Brain microvascular endothelial cell (primary cell): ENCODE results near the gene ZNF805.
A peak's percentile ranks its signal among the peaks of the same experiment; 100 is the strongest.

ENCODE experiments used
- DNase-seq: peaks from one replicate; pipeline ENCODE4 v3.0.0-alpha.2; 2020
- H3K27ac ChIP-seq: fragments of 250-450 bp; sonication (Bioruptor Pico); 2 replicates; pipeline ENCODE4 v1.5.1; 2020; ENCODE audit warnings: mild to moderate bottlenecking, moderate library complexity
- H3K27me3 ChIP-seq: fragments of 250-450 bp; sonication (Bioruptor Pico); replicated peaks from 2 replicates; pipeline ENCODE4 v1.5.1; 2020; ENCODE audit warnings: mild to moderate bottlenecking
- H3K36me3 ChIP-seq: fragments of 250-450 bp; sonication (Bioruptor Pico); replicated peaks from 2 replicates; pipeline ENCODE4 v1.5.1; 2020; ENCODE audit warnings: mild to moderate bottlenecking
- H3K4me3 ChIP-seq: 2 replicates; pipeline ENCODE4 v1.5.1; 2011; ENCODE audit warnings: low read depth, mild to moderate bottlenecking, control low read depth, low read length, moderate library complexity
- in situ Hi-C: cut with HindIII; loops from 2 replicates; pipeline ENCODE4 v1.10.0; 2017; ENCODE audit warnings: low sequenced_read_pairs, low pct_ligation_motif_present
- TF ChIP-seq, protein P1 (sequence below): IDR thresholded peaks from 2 replicates; pipeline ENCODE4 v1.5.1; 2011; ENCODE audit warnings: low read depth, mild to moderate bottlenecking, moderate library complexity, low read length, control low read depth, inconsistent platforms; ENCODE audit errors: missing control alignments

ZNF805 gene

DNA sequence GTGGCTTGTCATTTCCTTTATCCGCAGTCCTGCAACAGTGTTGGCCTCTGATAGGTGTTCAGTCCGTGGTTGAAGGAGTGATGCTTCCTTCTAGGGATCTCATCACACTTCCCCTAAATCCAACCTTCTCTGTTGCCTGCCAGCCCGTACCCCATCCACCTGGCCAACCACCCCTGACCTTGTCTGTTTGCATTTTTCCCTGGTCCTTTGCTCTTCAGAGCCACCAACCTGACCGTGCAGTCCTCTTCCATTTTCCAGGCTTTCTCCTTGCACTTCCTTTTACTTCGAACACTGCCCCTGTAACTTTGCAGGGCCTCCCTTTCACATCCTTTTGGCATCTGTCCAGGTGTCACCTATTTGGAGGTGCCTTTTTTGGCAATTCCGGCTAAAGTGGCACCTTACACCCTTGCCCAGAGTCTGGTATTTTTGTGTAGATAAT lies 40.5 kb downstream of the ZNF805 start:
- H3K27me3 ChIP-seq, result no peaks in the 10 kb centered on the region
- TF ChIP-seq, protein P1, sequence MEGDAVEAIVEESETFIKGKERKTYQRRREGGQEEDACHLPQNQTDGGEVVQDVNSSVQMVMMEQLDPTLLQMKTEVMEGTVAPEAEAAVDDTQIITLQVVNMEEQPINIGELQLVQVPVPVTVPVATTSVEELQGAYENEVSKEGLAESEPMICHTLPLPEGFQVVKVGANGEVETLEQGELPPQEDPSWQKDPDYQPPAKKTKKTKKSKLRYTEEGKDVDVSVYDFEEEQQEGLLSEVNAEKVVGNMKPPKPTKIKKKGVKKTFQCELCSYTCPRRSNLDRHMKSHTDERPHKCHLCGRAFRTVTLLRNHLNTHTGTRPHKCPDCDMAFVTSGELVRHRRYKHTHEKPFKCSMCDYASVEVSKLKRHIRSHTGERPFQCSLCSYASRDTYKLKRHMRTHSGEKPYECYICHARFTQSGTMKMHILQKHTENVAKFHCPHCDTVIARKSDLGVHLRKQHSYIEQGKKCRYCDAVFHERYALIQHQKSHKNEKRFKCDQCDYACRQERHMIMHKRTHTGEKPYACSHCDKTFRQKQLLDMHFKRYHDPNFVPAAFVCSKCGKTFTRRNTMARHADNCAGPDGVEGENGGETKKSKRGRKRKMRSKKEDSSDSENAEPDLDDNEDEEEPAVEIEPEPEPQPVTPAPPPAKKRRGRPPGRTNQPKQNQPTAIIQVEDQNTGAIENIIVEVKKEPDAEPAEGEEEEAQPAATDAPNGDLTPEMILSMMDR, result no peak
- H3K27ac ChIP-seq, result peak overlapping the region; percentile 99
- in situ Hi-C loops, result no loop called here
- DNase-seq, result no peak
- H3K36me3 ChIP-seq, result peaks cover 24% of the 10 kb centered on the region
- peak overlapping the region; percentile 93 for H3K4me3 ChIP-seq

DNA sequence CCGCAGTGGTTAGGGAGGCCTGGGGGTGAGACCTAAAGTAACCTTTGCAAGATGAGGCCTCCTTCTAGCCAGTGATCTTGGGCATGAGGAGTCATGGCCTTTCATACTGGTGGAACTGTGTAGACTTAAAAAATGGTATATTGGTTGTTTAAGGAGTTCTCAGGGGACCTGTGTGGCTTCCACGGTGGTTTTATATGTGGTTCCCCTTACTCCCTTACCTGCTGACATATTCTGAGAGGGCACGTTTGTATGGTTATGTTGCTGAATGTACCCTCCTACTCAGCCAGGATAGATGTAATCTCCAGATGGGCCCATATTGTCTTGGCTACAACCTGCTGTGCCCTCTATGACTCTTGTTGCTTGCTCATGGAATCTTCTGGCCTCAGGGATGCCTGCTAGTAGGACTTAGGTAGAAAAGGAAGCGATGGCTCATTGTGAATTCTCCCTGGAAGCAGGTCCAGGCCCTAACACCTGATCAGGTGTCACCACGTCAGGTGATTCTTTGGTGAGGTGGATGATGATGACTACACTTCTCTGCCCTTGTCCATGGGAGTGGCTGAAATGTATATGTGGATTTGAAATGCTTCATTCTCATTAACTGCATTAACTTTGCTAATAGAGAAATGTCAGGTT lies 41.7 kb downstream of the ZNF805 start:
- Histone ChIP-seq H3K27me3 (no peaks in the 10 kb centered on the region), H3K36me3 (peaks cover 32% of the 10 kb centered on the region), H3K27ac (no peak overlapping the region), H3K4me3 (peak overlapping the region; percentile 27)
- in situ Hi-C loops, result no loop called here
- DNase-seq, result no peak
- TF ChIP-seq, protein P1, result no peak

DNA sequence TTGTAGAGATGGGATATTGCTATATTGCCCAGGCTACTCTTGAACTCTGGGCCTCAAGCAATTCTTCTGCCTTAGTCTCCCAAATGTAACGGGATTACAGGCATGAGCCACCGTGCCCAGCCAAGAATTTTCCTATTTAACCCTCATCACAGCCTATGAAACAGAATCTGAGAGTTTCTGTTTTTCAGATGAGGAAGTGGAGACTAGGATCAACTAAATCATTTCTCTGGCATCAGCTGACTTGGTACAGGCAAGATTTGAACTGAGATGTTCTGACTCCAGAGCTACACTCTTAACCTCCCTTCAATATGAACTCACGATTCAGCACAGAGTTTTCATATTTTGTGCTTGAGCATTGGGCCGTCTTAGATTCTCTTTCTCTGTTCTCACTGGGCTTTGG lies 47.9 kb downstream of the ZNF805 start:
- in situ Hi-C loops, result no loop called here
- Histone ChIP-seq H3K27me3 (no peaks in the 10 kb centered on the region), H3K27ac (no peak overlapping the region), H3K4me3 (no peak overlapping the region), H3K36me3 (peaks cover 90% of the 10 kb centered on the region)
- TF ChIP-seq, protein P1, result no peak
- no peak for DNase-seq

DNA sequence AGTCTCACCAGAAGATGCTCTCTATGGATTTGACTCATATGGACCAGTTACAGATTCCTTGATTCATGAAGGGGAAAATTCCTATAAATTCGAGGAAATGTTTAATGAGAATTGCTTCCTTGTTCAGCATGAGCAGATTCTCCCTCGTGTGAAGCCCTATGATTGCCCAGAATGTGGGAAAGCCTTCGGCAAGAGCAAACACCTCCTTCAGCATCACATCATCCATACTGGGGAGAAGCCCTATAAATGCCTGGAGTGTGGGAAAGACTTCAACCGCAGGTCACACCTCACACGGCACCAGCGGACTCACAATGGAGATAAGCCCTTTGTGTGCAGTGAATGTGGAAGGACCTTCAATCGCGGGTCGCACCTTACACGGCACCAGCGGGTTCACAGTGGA lies 50.5 kb downstream of the ZNF805 start:
- in situ Hi-C loops, result no loop called here
- H3K36me3 ChIP-seq, result peaks cover 78% of the 10 kb centered on the region
- TF ChIP-seq, protein P1, result no peak
- no peak for DNase-seq
- H3K27ac ChIP-seq, result no peak overlapping the region
- H3K27me3 ChIP-seq, result no peaks in the 10 kb centered on the region
- no peak overlapping the region for H3K4me3 ChIP-seq

DNA sequence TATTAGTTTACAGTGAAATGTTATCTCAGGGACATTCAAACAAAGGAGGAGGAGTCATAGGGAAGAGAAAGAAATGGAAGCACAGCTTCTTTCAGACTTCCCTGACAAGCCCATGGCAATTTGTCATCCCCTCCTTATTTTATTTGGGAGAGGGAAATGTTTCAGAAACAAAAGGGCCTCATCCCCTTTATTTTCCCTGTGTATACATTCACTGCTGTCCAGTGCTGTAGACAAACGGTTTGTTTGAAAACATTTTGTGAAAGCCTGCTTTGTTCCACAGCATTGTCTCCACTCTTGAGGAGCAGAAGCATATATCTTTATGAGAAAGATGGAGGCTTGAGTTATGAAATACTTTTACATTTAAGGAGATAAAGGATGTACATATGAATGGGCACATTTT lies 52.1 kb downstream of the ZNF805 start:
- in situ Hi-C loops, result no loop called here
- no peak for DNase-seq
- Histone ChIP-seq H3K27ac (no peak overlapping the region), H3K27me3 (no peaks in the 10 kb centered on the region), H3K4me3 (no peak overlapping the region), H3K36me3 (peaks cover 68% of the 10 kb centered on the region)
- TF ChIP-seq, protein P1, result no peak

DNA sequence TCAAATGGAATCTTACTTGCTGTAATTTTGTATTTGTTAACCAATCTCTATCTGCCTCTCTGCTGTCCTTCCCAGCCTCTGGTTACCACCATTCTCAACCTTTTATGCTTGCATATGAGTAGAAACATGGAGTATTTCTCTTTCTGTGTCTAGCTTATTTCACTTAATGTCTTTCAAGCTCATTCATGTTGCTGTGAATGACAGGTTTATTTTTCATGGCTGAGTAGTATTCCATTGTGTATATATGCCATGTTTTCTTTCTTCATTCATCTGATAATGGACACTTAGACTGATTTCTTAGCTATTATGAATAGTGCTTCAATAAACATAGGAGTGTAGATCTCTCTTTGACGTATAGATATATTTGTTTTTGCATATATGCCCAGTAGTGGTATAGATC lies 53.3 kb downstream of the ZNF805 start:
- in situ Hi-C loops, result no loop called here
- DNase-seq, result no peak
- H3K4me3 ChIP-seq, result no peak overlapping the region
- no peaks in the 10 kb centered on the region for H3K27me3 ChIP-seq
- H3K27ac ChIP-seq, result no peak overlapping the region
- peaks cover 57% of the 10 kb centered on the region for H3K36me3 ChIP-seq
- TF ChIP-seq, protein P1, result no peak
